Dermis blood vessel endothelial cell (primary cell): ENCODE data around the gene PSEN1. TPM values are rescaled to one million over a fixed set of nuclear protein-coding genes. Genes with fewer than 3 reads are reported as not detected.

Source experiments
- DNase-seq: peaks from one replicate; pipeline ENCODE4 v3.0.0; 2010
- total RNA-seq: library from RNA; depleted of rRNA; stranded (reverse); fragments of >200 nt; gene quantifications from 2 replicates; pipeline ENCODE4 v1.2.3, GENCODE V29; 2014

Gene PSEN1
- total RNA-seq, 1 donor from 2014 or later: 52.9 TPM

GRCh38 chr14:73254247-73255004 is 118.1 kb downstream of the PSEN1 start:
- no peak for DNase-seq

GRCh38 chr14:73255005-73255400 is 118.7 kb downstream of the PSEN1 start:
- DNase-seq: no peak

GRCh38 chr14:73255693-73256225 is 119.5 kb downstream of the PSEN1 start:
- DNase-seq: no peak

- no peak for DNase-seq
These were observed 121.8 kb downstream of the PSEN1 start for GRCh38 chr14:73258076-73258475.

- no peak for DNase-seq
These were observed 122.7 kb downstream of the PSEN1 start for GRCh38 chr14:73258845-73259611.

- DNase-seq: no peak
These were observed 123.5 kb downstream of the PSEN1 start for GRCh38 chr14:73259837-73260236.

- no peak for DNase-seq
These were observed 124.3 kb downstream of the PSEN1 start for GRCh38 chr14:73260574-73260973.

GRCh38 chr14:73261075-73261474 is 124.8 kb downstream of the PSEN1 start:
- no peak for DNase-seq

GRCh38 chr14:73261520-73262426 is 125.5 kb downstream of the PSEN1 start:
- no peak for DNase-seq

- DNase-seq: no peak
These were observed 126.3 kb downstream of the PSEN1 start for GRCh38 chr14:73262427-73263183.

- no peak for DNase-seq
These were observed 127.3 kb downstream of the PSEN1 start for GRCh38 chr14:73263606-73264005.

- DNase-seq: no peak
These were observed 128.0 kb downstream of the PSEN1 start for GRCh38 chr14:73264080-73264884.

- DNase-seq: no peak
These were observed 128.8 kb downstream of the PSEN1 start for GRCh38 chr14:73264885-73265720.

- DNase-seq: no peak
These were observed 129.4 kb downstream of the PSEN1 start for GRCh38 chr14:73265721-73266046.

- no peak for DNase-seq
These were observed 130.0 kb downstream of the PSEN1 start for GRCh38 chr14:73266317-73266716.

- DNase-seq: no peak
These were observed 131.2 kb downstream of the PSEN1 start for GRCh38 chr14:73267474-73267873.

- DNase-seq: peak; percentile 58
These were observed 133.6 kb downstream of the PSEN1 start for GRCh38 chr14:73269729-73270531.

GRCh38 chr14:73272393-73272792 is 136.1 kb downstream of the PSEN1 start:
- no peak for DNase-seq
